ENCODE results near the gene RIN3.

DNA sequence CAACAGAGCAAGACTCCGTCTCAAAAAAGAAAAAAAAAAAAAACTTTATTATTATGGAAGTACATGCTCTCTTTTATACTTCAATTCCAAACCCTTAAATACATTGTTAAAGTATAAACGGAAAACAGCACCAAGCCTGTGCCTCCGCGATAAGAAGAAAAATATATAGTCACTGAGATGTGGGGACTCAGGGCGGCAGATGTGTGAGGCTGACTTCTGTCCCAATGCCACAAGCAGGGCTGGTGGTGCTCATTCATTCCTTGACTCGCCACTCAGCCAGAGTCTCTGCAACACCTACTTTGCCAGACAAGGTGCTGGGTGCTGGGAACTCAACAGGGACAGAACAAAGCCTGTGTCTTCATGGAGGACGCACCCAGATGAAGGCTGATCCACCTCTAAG is 221.0 kb downstream of the RIN3 start:
- TF ChIP-seq, protein P1, sequence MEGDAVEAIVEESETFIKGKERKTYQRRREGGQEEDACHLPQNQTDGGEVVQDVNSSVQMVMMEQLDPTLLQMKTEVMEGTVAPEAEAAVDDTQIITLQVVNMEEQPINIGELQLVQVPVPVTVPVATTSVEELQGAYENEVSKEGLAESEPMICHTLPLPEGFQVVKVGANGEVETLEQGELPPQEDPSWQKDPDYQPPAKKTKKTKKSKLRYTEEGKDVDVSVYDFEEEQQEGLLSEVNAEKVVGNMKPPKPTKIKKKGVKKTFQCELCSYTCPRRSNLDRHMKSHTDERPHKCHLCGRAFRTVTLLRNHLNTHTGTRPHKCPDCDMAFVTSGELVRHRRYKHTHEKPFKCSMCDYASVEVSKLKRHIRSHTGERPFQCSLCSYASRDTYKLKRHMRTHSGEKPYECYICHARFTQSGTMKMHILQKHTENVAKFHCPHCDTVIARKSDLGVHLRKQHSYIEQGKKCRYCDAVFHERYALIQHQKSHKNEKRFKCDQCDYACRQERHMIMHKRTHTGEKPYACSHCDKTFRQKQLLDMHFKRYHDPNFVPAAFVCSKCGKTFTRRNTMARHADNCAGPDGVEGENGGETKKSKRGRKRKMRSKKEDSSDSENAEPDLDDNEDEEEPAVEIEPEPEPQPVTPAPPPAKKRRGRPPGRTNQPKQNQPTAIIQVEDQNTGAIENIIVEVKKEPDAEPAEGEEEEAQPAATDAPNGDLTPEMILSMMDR (IDR thresholded peaks at IDR 0.05), result no peak
- TF ChIP-seq POLR2A (IDR thresholded peaks at IDR 0.05), result no peak

Data from adrenal gland (tissue), 5 donors.